A549 (cell line): Measurements from ENCODE around the gene LARGE1.

Experiments
- CEBPB ChIP-seq, 2 experiments: fragments of >200 bp in 1 of 2; sonication (Bioruptor Twin) in 1 of 2; formaldehyde crosslinking in 1 of 2; IDR thresholded peaks; 2 replicates each; pipeline ENCODE4 v1.6.1; 2012 to 2016
- EP300 ChIP-seq, 2 experiments: fragments of >200 bp; sonication (Bioruptor Twin); formaldehyde crosslinking; IDR thresholded peaks; 2 replicates in 1 of 2; 3 replicates in 1 of 2; pipeline ENCODE4 v1.6.1; 2016 to 2017
- MYC ChIP-seq: IDR thresholded peaks from 2 replicates; pipeline ENCODE4 v1.6.1; 2012; ENCODE audit warnings: mild to moderate bottlenecking, inconsistent platforms, low read length, improper control_type of control experiment, borderline replicate concordance
- NR3C1 ChIP-seq: fragments of >200 bp; sonication (Bioruptor Twin); formaldehyde crosslinking; IDR thresholded peaks from 3 replicates; pipeline ENCODE4 v1.6.1; 2017
- PHF8 ChIP-seq: fragments of 200-600 bp; sonication (generic); IDR thresholded peaks from 2 replicates; pipeline ENCODE4 v1.6.1; 2016; ENCODE audit warnings: low read depth, mild to moderate bottlenecking, antibody characterized with exemption, moderate library complexity, borderline replicate concordance
- POLR2A ChIP-seq: IDR thresholded peaks from 2 replicates; pipeline ENCODE4 v1.6.1; 2012; ENCODE audit warnings: mild to moderate bottlenecking, low read length
- RAD21 ChIP-seq, 2 experiments: fragments of >200 bp in 1 of 2; sonication (Bioruptor Twin) in 1 of 2; formaldehyde crosslinking in 1 of 2; IDR thresholded peaks in 1 of 2; conservative IDR thresholded peaks in 1 of 2; 2 replicates in 1 of 2; 3 replicates in 1 of 2; pipeline ENCODE4 v1.6.1; 2012 to 2018; ENCODE audit warnings: inconsistent platforms in 1 of 2
- RFX5 ChIP-seq: fragments of 450-650 bp; IDR thresholded peaks from 2 replicates; pipeline ENCODE4 v1.7.1; 2014; ENCODE audit warnings: antibody characterized with exemption, mild to moderate bottlenecking, moderate library complexity
- SMC3 ChIP-seq: fragments of >200 bp; sonication (Bioruptor Twin); formaldehyde crosslinking; IDR thresholded peaks from 3 replicates; pipeline ENCODE4 v1.6.1; 2018; ENCODE audit warnings: inconsistent platforms
- ZFP36 ChIP-seq: fragments of 450-650 bp; IDR thresholded peaks from 2 replicates; pipeline ENCODE4 v1.6.1; 2014; ENCODE audit warnings: borderline replicate concordance; ENCODE audit not compliant: partially characterized antibody
- TF ChIP-seq, protein P1 (sequence below): fragments of >200 bp; sonication (Bioruptor Twin); formaldehyde crosslinking; IDR thresholded peaks from 3 replicates; pipeline ENCODE4 v1.5.1; 2016
- TF ChIP-seq, protein P2 (sequence below): fragments of 150-350 bp; IDR thresholded peaks from 2 replicates; pipeline ENCODE4 v1.6.1; 2014; ENCODE audit warnings: low read depth, mild to moderate bottlenecking, low read length
- TF ChIP-seq, protein P3 (sequence below): fragments of 450-650 bp; IDR thresholded peaks from 2 replicates; pipeline ENCODE4 v1.6.1; 2014; ENCODE audit warnings: antibody characterized with exemption

DNA sequence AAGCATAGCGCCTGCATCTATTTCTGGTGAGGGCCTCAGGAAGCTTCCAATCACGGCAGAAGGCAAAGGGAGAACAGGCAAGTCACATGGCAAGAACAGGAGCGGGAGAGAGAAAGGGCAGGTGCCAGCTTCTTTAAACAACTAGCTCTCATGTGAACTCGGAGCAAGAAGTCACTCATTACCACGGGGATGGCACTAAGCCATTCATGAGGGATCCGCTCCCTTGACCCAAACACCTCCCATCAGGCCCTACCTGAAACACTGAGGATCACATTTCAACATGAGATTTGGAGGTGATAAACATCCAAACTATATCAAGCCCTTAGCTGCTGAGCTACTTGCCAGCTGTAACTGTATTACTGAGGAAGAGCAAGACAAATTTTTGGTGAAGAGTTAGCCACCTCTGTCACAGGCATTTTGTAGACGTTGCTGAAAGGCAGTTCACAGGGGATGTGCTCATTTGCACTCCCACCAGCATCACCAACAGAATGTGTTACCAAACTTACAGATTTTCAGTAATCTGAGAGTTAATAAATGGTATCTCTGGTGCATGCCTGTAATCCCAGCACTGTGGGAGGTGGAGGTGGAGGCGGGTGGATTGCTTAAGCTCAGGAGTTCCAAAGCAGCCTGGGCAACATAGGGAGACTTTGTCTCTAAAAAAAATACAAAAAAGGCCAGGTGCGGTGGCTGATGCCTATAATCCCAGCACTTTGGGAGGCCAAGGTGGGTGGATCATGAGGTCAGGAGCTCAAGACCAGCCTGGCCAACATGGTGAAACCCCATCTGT lies 398.2 kb downstream of the LARGE1 start:
- TF ChIP-seq, protein P1, sequence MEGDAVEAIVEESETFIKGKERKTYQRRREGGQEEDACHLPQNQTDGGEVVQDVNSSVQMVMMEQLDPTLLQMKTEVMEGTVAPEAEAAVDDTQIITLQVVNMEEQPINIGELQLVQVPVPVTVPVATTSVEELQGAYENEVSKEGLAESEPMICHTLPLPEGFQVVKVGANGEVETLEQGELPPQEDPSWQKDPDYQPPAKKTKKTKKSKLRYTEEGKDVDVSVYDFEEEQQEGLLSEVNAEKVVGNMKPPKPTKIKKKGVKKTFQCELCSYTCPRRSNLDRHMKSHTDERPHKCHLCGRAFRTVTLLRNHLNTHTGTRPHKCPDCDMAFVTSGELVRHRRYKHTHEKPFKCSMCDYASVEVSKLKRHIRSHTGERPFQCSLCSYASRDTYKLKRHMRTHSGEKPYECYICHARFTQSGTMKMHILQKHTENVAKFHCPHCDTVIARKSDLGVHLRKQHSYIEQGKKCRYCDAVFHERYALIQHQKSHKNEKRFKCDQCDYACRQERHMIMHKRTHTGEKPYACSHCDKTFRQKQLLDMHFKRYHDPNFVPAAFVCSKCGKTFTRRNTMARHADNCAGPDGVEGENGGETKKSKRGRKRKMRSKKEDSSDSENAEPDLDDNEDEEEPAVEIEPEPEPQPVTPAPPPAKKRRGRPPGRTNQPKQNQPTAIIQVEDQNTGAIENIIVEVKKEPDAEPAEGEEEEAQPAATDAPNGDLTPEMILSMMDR: no peak
- TF ChIP-seq CEBPB (IDR thresholded peaks at IDR 0.05): no peak
- TF ChIP-seq POLR2A: no peak
- TF ChIP-seq MYC: no peak
- TF ChIP-seq SMC3: no peak
- no peak for TF ChIP-seq EP300 (IDR thresholded peaks at IDR 0.05)
- TF ChIP-seq RFX5: no peak
- no peak for TF ChIP-seq PHF8
- TF ChIP-seq, protein P2, sequence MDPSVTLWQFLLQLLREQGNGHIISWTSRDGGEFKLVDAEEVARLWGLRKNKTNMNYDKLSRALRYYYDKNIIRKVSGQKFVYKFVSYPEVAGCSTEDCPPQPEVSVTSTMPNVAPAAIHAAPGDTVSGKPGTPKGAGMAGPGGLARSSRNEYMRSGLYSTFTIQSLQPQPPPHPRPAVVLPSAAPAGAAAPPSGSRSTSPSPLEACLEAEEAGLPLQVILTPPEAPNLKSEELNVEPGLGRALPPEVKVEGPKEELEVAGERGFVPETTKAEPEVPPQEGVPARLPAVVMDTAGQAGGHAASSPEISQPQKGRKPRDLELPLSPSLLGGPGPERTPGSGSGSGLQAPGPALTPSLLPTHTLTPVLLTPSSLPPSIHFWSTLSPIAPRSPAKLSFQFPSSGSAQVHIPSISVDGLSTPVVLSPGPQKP: no peak
- no peak for TF ChIP-seq ZFP36
- TF ChIP-seq RAD21 (conservative IDR thresholded peaks at IDR 0.05 in 1 of 2, IDR thresholded peaks at IDR 0.05 in 1 of 2): no peak
- TF ChIP-seq, protein P3, sequence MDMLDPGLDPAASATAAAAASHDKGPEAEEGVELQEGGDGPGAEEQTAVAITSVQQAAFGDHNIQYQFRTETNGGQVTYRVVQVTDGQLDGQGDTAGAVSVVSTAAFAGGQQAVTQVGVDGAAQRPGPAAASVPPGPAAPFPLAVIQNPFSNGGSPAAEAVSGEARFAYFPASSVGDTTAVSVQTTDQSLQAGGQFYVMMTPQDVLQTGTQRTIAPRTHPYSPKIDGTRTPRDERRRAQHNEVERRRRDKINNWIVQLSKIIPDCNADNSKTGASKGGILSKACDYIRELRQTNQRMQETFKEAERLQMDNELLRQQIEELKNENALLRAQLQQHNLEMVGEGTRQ: no peak
- TF ChIP-seq NR3C1: no peak
